Inferior parietal cortex (tissue), 1 donor: ENCODE results near the gene BIRC7.
"Not testable (repeated sequence)": the region's sequence is repeated elsewhere in the genome, so short reads cannot be mapped to it uniquely, and the experiment has no call there.

Source experiments
- DNase-seq: peaks from one replicate; pipeline ENCODE4 v3.0.0-alpha.2; 2016; ENCODE audit errors: extremely low spot score

Gene BIRC7

GRCh38 chr20:63247671-63248228 lies 12.0 kb downstream of the BIRC7 start:
- no peak for DNase-seq

- no peak for DNase-seq
Measured at GRCh38 chr20:63248835-63249591, 13.3 kb downstream of the BIRC7 start.

DNA sequence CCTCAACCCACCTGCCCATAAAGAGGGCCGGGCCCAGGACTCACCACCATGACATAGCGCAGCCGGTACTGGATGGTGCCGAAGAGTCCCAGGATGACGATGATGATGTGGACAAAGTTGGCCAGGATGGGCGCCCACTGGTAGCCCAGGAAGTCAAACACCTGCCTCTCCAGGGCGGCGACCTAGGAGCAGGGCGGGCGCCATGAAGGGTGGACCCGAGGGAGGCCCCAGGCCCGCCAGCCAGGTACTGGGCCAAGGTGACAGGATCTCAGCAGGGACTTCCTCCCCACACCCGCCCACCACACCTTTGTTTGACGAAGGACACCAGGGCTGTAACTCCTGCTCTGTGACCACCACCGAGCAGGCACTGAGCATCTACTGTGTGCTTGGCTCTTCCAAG lies 14.2 kb downstream of the BIRC7 start:
- DNase-seq = no peak

- DNase-seq = not testable (repeated sequence)
Measured at GRCh38 chr20:63251350-63251749, 15.6 kb downstream of the BIRC7 start.

- no peak for DNase-seq
Measured at GRCh38 chr20:63252284-63252711, 16.6 kb downstream of the BIRC7 start.

DNA sequence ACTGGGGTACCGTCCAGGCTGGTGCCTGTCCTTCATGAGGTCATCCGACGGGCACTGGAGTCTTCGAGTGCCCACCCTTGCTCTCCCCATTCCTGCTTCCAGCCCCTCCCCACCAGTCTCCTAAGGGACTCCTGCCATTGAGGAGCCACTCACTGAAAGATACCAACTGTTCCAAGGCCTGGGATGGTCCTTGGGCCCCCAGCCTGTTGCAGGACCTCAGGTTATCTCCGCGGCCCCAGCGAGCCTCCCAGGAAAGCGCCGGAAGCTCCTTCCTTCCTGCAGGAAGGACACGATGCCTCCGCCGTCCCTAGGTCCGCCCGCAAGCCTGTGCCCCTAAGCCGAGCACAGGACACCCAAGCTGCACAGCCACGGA lies 17.3 kb downstream of the BIRC7 start:
- DNase-seq = no peak

GRCh38 chr20:63253438-63254231 lies 17.9 kb downstream of the BIRC7 start:
- no peak for DNase-seq

GRCh38 chr20:63254232-63254605 lies 18.5 kb downstream of the BIRC7 start, which contains the start of gene NKAIN4:
Gene NKAIN4 (minus strand): TSS chr20:63254463. CDS start chr20:63254450, 13 bp downstream.
- DNase-seq = no peak

DNA sequence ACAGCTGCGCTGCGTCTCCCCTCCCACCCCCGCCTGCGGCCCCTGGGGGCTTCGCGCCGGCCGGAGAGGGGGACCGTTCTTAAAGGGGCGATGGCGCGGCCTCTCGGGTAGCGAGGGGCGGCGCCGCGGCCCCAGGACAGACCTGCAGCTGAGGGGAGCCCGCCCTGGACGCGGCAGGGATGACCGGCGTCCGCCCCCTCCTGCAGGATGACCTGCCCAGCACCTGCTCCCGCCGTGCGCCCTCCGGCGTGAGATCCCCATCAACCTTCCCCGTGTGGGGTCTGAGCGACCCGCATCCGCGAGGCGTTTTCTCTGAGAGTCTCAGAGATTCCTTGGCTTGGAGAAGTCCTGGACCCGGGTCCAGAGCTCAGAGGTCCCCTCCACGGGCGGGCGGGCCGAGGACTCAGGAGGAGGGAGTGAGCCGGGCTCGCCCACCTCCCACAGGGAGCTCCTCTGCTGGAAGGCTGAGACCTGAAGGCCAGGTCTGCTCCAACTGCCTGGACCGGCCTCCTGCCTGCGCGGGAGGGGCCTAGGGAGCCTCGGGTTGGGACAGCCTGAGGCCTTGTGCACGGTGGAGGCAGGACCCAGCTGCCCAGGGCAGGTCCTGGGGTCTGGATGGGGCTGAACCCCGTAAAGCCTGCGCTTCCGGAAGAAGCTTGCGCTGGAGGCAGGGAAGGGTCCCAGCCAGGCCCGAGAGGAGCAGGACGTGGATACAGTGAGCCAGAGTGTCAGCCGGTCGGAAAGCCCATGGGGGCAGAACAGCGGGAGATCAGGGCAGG lies 19.1 kb downstream of the BIRC7 start:
- no peak for DNase-seq

GRCh38 chr20:63255931-63256704 lies 20.4 kb downstream of the BIRC7 start:
- no peak for DNase-seq

DNA sequence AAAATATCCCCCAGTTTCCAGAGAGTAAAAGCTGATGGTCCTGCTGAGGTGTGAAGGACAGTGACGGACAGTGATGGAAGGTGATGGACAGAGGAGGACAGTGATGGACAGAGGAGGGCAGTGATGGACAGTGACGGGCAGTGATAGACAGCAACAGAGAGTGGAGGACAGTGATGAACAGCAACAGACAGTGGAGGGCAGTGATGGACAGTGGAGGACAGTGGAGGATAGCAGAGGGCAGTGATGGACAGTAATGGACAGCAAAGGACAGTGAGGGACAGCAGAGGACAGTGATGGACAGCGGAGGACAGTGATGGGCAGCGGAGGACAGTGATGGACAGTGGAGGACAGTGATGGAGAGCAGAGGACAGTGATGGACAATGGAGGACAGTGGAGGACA lies 21.2 kb downstream of the BIRC7 start:
- no peak for DNase-seq

DNA sequence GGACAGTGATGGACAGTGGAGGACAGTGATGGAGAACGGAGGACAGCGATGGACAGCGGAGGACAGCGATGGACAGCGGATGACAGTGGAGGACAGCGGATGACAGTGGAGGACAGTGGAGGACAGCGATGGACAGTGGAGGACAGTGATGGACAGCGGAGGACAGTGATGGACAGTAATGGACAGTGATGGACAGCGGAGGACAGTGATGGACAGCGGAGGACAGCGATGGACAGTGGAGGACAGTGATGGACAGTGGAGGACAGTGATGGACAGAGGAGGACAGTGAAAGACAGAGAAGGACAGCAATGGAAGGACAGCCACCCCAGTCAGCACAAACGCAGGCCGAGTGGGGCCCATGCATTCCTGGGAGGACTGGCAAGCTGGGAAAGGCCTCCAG lies 21.9 kb downstream of the BIRC7 start:
- DNase-seq = no peak

DNA sequence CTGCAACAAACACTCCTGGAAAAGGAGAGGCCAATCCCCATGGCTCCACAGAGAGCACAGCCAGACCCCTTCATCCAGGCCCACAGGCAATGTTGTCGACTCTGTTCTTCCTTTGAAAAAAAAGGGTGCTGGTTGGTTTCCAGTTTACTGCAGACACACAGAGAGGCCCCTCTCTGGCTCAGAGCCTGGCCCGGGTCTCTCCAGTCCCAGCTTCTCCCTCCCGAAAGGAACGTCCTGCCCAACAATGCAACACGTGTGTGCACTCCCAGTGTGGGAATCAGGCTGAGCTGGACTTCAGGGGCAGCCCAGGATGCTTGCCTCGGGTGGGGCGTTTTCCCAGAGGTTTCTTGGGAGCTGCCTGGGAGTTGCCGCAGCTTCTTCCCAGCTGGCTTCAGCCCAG lies 23.1 kb downstream of the BIRC7 start:
- DNase-seq = no peak

- no peak for DNase-seq
Measured at GRCh38 chr20:63259734-63260460, 24.2 kb downstream of the BIRC7 start.

GRCh38 chr20:63260521-63260920 lies 24.8 kb downstream of the BIRC7 start:
- DNase-seq = no peak

- DNase-seq = no peak
Measured at GRCh38 chr20:63261060-63261794, 25.5 kb downstream of the BIRC7 start.

DNA sequence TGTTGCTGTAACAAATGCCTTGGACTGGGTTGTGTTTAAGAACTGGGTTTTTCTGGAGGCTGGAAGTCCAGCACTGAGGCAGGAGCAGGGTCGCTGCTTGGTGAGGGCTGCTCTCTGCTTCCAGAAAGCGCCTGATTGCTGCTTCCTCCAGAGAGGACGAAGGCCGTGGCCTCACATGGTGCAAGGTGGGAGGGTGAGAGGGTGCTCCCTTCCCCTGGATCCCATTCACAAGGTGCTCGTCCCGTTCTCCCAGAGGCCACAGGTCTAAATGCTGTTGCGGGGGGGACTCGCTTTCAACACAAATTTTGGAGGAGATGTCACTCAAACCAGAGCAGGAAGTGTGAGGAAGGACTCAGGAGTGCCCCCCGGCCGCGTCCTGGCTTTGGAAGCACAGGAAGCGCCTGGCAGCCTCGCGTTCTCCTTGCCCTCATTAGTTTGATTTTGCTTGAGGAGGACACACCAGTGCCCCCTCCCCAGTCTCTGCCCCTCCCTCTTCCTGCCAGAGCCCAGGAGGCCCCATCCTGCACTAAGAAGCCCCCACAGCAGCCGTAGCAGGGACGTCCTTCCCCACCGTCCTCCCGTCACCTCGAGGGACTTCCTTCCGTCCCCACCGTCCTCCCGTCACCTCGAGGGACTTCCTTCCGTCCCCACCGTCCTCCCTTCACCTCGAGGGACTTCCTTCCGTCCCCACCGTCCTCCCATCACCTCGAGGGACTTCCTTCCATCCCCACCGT lies 26.3 kb downstream of the BIRC7 start:
- no peak for DNase-seq

- DNase-seq = no peak
Measured at GRCh38 chr20:63262836-63263235, 27.1 kb downstream of the BIRC7 start.

DNA sequence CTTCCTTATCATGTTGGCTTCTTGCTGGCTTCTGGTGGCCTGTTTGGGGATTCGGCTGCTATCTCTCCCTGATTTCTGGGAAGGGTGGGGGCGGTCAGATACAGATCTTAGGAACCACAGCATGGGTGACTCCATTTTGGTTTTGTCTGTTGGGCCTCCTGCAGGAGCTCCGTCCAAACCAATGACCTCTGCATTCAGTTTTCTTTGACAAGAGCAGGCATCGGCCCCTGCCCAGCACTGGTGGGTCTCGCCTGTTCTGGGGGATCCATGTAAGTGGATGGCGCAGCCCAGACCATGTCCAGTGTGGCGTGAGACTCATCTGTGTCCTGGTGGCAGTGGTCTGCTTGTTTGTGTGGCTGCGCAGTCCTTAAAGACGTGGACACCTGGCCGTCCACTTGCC lies 28.3 kb downstream of the BIRC7 start:
- DNase-seq = no peak
